ENCODE results near the gene RANGAP1.

The RANGAP1 gene

GRCh38 chr22:41242396-41243117 lies 43.4 kb downstream of the RANGAP1 start:
- TF ChIP-seq, protein P1, sequence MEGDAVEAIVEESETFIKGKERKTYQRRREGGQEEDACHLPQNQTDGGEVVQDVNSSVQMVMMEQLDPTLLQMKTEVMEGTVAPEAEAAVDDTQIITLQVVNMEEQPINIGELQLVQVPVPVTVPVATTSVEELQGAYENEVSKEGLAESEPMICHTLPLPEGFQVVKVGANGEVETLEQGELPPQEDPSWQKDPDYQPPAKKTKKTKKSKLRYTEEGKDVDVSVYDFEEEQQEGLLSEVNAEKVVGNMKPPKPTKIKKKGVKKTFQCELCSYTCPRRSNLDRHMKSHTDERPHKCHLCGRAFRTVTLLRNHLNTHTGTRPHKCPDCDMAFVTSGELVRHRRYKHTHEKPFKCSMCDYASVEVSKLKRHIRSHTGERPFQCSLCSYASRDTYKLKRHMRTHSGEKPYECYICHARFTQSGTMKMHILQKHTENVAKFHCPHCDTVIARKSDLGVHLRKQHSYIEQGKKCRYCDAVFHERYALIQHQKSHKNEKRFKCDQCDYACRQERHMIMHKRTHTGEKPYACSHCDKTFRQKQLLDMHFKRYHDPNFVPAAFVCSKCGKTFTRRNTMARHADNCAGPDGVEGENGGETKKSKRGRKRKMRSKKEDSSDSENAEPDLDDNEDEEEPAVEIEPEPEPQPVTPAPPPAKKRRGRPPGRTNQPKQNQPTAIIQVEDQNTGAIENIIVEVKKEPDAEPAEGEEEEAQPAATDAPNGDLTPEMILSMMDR (IDR thresholded peaks at IDR 0.05; ENCODE audit: control insufficient read depth, extremely low read depth, insufficient read depth), result no peak
- no peak overlapping the region for H3K4me3 ChIP-seq (ENCODE audit: low read depth, low read length)
- DNase-seq (ENCODE audit: low read depth), result no peak

DNA sequence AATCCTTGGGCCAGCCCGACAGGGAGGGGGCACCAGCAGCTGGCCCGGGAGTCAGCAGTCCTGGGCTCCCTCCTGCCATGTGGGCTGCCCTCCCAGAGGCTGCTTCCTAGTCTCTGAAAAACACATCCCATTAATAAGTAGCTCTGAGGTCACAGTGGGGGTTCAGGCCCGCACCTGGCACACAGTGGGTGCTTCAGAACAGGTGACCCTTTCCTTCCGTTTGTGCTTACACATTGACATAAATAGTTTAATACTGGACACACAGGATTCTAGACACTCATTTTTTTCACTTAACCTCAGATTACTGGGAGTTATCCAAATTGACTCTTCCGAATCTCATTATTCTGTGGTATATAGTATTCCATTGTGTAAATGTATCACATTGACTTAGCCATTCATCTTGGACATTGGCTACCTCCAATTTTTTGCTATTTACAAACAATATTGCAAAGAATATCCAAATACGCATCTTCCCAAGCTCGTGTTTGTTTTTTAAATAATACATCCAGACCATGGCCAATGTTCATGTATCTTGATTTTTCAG lies 44.8 kb downstream of the RANGAP1 start:
- DNase-seq (ENCODE audit: low read depth), result no peak
- H3K4me3 ChIP-seq (ENCODE audit: low read depth, low read length), result no peak overlapping the region
- TF ChIP-seq, protein P1 (IDR thresholded peaks at IDR 0.05; ENCODE audit: control insufficient read depth, extremely low read depth, insufficient read depth), result no peak

DNA sequence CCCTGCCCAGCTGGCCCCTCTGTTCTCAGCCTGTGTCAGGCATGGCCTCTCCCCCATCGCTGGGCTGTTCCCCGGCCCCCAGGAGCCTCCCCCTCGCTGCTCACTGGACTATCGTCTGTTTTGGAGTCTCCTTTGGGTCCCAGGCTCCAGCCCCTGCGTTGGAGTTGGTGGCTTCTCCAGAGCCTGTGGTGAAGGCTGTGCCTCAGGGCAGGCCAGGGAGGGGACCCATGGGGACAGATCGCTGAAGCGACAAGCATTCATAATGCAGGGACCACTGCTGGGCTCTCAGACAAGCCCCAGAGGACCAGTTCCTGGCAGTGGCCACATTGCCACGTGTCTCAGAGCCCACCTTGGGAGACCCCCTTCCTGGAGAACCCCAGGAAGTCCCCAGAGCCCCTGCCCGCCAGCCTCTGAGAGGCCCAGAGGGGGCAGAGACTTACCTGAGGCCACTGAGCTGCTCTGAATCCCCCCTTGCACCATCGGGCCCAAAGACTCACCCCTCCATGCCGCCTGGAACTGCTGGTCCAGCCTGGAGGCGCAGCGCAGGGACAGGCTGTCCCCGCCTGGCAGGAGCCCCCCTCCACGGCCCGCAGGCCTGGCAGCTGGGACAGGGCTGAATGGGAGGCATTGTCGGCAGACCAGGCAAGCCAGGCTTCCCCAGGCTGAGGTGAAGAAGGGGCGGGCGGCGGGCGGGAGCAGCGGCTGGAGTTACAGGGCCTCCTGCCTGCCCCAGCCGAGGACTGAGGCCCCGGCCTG lies 45.4 kb downstream of the RANGAP1 start, which contains the start of gene CHADL:
CHADL (minus strand) TSS at position 555 of the 756 bp plus-strand sequence; CDS start at position 505, 50 bp downstream.
- TF ChIP-seq, protein P1 (IDR thresholded peaks at IDR 0.05; ENCODE audit: control insufficient read depth, extremely low read depth, insufficient read depth), result no peak
- H3K4me3 ChIP-seq (ENCODE audit: low read depth, low read length), result no peak within 1 kb of the TSS

DNA sequence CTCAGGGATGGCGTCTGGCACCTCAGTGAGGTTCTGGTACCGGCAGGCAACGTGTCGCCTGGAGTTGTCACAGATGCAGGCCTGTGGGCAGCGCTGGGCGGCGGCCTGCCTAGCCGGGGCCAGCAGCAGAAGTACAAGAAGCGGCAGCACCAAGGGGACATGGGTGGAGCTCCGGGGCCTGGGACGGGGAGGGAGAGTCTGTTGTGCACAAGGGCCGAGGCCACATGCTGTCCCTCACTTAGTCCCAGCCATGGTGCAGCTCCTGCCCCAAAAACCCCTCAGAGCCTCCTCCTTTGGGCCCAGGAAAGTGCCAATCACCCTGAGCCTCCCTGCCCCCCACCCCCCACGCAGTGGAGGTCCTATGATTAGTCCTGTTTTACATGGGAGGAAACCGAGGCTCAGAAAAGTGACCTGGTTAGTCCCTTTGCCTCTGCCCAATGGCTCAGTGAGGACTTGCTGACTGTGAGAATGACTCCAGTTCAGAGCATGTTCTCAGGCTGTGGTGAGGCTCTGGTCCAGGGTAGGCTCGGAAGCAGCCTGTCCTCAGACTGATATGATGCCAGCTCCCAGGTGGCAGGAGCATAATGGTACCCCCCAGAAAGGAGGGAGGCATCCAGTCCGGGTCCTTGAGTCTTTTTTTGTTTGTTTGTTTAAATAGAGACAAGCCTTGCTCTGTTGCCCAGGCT lies 46.4 kb downstream of the RANGAP1 start:
- TF ChIP-seq, protein P1 (IDR thresholded peaks at IDR 0.05; ENCODE audit: control insufficient read depth, extremely low read depth, insufficient read depth), result no peak

More for the DNA sequence above, 45.4 kb downstream of the RANGAP1 start, which contains the start of gene CHADL:
- no peak for DNase-seq (ENCODE audit: low read depth)

DNA sequence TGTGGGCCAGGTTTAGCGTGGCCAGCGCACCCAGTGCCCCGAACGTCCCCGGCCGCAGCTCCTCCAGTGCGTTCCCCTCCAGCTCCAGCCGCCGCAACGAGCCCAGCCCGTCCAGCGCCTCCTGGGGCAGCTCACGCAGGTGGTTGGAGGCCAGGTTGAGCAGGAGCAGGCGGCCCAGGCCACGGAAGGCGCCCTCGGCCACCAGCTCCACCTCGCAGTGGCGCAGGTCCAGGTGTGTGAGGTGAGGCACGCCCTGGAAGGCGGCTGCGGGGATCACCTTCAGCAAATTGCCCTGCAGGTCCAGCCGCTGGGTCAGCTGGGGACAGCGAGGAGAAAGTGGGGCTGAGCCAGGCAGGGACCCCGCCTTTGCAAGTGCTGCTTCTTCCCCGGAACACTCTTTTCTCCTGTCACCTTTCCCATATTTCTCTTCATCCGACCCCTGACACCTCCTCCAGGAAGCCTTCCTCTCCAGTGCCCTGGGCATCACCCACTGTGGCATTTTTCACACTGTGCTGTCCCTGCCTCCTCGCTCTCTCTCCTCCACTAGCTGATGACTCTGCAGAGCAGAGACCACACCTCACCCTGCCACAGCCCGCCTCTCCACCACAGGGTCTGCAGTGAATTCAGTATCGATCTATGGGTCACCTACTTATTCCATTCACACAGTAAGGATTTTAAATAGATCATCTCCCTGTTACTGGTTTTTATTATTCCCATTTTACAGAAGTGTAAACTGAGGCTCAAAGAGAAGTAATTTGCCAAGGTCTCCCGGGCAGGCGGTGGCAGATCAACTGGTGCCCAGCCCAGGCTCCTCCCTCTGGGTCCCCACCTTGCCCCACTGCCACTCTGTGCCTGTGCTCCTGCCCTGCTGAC lies 47.2 kb downstream of the RANGAP1 start:
- no peak for DNase-seq (ENCODE audit: low read depth)
- H3K4me3 ChIP-seq (ENCODE audit: low read depth, low read length), result no peak overlapping the region
- TF ChIP-seq, protein P1 (IDR thresholded peaks at IDR 0.05; ENCODE audit: control insufficient read depth, extremely low read depth, insufficient read depth), result no peak

More for the DNA sequence above, 46.4 kb downstream of the RANGAP1 start:
- no peak for DNase-seq (ENCODE audit: low read depth)
- H3K4me3 ChIP-seq (ENCODE audit: low read depth, low read length), result no peak overlapping the region

Measured in LNCaP clone FGC (cell line).